SKM-1 (cell line): ENCODE results near the gene SLC66A2.

Source experiments
- DNase-seq: peaks from one replicate; lab custom pipeline; 2025; ENCODE audit not compliant: unreplicated experiment; lab: John Stamatoyannopoulos, UW

SLC66A2 gene

DNA sequence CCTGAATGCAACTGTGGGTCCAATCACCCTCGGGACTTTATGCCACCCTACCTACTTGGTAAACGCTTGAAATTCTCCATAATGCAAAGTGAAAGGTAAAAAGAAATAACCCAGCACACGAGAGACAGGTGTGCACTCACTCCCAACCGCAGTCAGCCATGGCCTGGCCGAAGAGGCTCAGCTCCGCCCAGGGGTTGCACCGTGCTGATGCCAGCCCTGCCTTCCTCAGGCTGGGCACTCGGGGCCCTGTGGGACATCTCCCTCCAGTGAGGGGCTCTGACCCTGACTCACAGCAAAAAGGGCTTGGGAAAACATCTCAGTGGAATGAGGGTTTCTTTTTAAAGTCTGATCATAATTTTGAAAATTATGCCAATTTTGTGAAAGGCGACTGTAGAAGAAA is 13.3 kb downstream of the SLC66A2 start:
- DNase-seq, result no peak

DNA sequence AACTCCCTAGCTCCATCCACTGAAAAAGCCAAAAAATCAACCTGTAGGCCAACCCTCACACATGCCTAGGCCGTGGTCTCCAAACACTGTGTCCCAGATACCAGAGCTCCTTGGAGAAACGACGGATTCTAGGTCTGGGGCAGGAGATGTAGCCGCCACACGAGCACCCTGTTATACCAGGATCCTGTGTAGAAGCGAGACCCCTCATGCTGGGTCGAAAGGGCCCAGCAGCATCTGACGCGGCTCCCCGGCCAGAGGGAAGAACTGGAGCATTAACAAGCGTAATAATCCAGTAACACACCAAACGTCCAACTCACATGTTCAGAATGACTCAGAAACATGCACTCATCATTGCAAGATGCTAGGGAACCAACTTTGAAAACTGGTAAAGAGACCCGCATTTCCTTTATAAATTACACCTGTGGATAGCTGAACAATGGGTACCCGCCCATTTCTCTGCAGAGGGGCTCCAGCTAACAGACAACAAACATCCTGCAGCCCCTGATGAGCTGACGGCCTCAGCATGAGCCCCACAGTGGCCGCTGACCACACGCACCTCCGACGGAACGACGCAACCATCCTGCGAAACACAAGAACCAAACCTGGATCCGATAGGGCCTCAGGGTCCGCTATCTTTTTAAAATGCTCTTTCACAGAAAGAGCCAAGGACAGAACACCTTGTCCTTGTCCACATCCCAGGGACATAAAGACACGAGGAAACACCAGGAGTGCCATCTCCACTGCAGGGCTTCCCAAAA is 14.2 kb downstream of the SLC66A2 start:
- no peak for DNase-seq

DNA sequence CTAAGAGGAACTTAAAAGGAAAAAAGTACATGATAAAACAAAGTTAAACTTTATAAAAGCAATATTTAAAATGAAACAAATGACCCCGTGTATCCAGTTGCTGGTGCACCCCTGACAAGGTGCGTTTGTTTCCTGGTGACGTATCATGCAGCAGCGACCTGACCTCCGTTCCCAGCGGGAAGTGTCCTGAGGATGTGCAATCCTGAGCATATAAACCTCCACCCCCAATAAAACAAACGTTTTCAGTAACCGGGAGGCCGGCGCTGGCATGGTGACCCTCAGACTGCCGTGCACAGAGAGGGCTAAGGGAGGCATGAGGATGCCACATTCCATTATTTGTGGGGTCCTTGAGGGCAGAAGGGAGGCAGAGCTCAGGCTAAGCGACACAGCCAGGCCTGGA is 14.8 kb downstream of the SLC66A2 start:
- DNase-seq, result no peak

DNA sequence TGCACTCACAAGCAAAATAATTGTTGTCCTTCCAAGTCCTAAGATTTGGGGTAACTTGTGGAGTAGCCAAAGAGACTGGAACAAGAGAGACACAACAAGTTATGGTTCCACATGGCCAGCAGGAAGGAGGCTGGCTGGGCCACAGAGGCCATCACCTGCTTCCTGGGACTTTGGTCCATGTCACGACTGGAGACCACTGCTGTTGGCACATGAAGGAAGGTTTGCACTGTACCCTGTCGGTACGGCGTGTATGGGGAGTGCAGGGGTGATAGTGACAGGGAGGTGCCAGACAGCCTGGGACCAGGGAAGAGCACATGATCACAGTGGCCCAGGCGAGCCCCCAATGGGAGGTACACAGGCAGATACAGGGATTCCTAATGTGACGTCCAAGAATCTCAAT is 15.5 kb downstream of the SLC66A2 start:
- no peak for DNase-seq

DNA sequence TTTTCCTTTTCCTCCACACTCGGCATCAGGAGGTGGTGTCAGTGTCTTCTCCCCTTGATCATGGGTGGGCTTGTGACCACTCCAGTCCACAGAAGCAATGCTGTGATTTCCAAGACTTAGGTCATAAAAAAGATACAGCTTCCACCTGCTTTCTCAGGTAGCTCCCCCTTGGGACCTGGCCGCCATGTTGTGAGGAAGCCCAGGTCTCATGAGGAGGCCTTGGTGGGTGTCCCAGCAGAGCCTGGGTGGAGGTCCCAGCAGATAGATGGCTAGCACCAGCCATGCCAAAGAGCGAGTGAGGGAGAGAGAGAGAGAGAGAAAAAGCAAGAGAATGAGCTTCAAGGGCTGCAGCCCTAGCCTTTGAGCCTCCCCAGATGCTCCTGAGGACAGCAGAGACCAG is 16.0 kb downstream of the SLC66A2 start:
- no peak for DNase-seq

DNA sequence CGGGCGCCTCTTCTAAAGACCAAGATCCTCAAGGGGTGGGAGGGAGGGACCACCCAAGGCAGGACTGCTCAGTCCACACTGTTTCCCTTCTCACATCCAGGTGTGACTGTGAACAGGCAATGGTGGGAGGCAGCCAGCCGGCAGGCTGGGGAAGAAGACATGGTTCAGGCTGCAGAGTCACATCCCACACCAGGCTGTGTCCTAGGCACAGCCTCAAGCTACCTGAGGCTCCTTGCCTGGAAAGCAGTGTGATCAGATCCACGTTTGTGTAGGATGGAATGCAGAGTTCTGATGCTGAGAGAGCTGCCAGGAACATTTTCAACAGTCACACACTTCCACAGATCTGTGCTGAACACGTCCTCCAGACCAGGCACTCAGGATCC is 16.4 kb downstream of the SLC66A2 start:
- DNase-seq, result no peak

DNA sequence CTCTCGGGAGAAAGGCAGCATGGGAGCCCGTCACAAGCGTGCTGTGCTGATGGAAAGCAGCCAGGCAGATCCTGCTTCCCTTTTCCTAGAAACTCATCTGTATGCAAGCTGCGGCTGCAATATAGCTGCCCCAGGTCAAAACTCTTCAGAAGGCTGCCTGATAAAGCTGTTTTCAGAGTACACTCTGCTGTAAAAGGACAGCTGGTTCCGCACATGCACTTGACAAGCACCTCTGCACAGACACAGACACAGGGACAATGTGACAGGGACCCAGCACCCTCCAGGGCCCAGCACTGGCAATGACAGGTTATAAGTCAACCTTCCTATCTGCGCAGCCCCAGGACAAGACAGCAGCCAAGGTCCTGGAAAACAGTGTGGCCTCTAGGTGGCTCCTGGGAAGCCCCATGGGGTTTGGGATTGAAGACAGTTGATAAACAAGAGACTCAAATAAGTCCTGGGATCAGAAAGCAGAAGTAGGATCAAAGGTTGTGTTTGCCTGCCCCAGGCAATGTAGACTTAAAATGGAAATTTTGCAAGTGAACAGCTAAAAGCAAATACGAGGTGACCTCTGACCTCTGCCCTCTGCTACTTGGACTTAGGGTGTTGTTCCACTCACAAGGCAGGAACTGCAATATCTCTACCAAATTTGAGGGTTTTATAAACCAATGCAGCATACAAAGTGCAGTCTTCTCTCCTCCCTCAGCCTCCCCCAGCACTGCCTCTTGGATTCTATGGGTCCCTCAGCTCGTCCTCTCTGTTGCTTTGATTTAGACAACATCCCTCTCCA is 16.9 kb downstream of the SLC66A2 start:
- no peak for DNase-seq

DNA sequence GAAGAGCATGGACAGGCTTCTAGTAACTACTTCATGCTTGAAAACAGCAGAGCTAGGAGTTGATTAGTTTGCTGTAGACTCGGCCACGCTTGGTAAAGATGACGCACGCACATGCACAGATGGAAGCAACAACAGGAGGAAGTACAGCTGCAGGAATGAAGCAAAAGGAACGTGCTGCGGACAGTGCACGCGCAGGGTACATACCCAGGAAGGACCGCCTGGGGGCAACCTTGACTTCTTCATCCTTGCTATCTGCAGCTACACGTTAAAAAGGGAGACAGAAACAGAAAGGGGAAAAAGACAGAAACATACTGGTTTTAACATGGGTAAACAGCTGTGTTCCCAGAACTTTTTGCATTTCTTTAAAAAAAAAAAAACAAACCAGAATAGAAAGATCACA is 17.7 kb downstream of the SLC66A2 start:
- no peak for DNase-seq

DNA sequence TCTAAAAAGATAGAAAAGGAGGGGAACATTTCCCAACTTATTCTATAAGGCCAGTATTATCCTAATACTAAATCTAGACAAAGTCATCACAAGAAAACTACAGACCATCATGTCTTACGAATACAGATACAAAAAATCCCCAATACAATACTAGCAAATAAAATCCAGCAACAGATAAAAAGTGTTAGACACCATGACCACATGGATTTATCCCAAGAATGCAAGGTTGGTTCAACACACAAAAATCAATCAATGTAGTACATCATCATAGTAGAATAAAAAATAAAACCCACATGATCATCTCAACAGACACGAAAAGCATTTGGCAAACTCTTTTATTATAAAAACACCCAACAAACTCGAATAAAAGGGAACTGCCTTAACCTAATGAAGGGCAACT is 18.5 kb downstream of the SLC66A2 start:
- DNase-seq, result no peak

DNA sequence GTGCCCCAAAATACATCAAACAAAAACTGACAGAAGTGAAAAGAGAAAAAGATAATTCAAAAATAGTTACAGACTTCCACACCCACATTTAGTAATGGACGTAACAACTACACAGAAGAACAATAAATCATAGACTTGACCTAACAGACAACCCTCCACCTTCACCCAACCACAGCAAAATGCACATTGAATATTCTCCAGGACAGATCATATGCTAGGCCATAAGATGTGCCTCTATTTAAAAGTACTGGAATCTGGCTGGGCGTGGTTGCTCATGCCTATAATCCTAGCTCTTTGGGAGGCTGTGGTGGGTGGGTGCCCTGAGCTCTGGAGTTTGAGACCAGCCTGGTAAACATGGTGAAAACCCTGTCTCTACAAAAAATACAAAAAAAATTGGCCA is 20.0 kb downstream of the SLC66A2 start:
- no peak for DNase-seq

DNA sequence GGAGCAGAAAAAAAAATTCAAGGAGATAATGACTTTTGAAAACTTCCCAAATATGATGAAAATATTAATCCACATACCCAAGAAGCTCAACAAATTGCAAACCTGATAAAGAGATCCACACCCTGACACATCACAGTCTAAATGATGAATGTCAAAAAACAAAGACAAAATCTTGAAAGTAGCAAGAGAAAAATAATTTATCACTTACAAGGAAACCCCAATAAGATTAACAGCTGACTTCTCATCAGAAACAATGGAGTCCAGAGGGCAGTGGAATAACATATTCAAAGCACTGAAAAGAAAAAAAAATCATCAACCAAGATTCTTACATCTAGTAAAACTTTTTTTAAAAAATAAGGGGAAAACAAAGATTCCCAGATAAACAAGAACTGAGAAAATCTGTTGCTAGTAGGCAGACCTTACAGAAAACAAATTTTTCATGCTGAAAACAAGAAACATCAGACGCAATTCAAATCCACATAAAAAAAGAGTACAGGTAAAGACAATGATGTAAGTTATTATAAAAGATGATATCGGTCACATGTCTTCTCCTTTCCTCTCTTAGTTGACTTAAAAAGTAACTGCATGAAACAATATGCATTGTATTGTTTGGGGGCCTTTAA is 21.3 kb downstream of the SLC66A2 start:
- no peak for DNase-seq

DNA sequence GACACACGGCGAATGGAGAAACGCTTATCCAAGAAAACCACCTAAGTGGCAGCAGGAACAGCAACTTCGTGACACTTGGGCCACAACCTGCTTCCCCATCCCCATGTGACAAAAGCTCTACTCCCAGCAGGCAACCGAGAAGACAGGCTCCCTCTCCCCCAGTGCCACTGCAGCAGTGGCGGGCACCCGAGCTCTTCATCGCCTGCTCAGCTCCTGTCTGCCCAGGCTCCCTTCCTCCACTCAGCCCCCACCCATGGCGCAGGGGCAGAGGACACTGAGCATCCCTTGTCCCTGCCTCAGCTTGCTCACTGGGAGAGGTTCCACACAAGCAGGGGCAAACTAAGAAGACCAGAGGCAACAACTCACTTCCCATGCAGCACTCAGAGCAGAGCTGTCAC is 22.9 kb downstream of the SLC66A2 start:
- DNase-seq, result no peak

DNA sequence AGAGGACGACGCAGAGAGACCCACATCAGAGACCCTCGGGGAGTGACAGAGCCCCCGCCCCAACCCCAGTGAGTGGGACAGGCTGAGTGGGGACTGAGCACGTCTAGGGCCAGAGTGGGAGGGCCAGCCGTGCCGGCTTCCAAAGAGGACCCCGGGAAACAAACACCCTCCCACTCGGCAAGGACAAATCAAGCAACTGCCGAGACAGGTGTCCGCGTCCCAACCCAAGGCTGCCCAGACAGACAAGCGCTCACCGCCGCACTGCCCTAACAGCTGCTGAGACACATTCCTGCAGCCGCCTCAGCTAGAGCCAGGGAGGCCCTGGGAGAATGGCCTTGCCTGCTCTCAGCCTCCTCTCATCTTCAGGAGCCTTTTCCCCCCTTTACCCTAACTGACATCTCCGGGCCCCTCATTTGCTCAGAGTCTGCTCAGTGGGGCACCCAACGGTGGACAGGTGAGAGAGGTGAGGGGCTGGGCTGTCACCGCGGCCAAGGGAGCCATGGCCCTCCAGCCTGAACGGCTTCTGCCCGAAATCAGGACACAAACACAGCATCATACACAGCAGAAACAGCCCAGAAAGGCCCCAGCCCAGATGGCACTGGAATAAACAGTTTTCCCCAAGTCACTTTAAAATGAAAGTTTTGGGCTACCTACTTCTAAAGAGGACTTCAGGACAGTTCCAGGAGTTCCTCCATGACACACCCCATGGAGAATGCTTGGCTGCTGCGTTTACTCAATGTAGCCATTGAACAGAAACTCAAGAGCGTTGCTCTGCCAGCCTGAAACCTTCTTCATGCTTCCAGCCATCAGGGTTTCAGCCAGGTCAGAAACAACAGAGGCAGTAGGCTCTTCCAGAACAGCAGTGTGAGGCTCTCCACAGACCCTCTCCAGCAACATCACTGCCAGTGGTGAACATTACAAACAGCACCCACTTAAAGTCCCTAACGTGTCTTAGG is 23.6 kb downstream of the SLC66A2 start:
- no peak for DNase-seq

DNA sequence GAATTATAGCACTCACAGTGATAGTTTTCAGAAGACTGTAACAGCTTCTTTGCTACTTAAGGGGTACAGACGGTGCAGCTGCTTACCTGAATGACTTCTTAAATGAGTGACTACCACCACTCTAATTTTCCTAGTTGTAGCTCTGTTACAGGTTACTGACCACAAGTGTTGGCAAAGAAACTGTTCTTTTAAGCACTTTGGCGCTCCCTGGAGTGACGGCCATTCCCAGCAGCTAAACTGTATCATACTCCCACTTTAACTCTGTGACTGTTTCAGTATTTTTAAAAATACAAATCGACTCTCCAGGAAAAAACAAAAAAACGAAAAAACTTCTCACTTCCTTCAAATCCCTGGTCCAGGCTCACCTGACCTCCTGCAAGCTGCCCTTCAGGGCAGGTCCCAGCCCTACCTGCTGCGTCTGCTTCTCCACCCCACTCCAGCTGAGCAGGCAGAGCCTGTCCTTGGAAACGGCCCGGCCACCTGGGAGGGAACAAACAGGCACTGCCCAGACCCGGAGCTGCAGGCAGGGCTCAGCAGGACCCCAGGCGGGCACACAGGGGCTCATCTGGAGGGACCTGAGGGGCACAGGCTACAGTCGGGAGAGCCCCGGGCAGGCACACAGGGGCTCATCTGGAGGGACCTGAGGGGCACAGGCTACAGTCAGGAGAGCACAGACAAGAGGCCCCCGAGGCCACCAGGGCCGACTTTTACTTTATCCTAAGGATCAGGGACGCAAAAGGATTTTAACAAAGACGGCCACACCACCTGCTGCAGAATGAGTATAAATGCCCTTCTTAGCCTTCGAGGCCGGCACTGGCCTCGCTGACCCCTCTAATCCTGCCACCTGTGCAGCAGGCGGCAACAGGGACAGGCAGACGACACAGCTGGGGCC is 24.5 kb downstream of the SLC66A2 start:
- no peak for DNase-seq

DNA sequence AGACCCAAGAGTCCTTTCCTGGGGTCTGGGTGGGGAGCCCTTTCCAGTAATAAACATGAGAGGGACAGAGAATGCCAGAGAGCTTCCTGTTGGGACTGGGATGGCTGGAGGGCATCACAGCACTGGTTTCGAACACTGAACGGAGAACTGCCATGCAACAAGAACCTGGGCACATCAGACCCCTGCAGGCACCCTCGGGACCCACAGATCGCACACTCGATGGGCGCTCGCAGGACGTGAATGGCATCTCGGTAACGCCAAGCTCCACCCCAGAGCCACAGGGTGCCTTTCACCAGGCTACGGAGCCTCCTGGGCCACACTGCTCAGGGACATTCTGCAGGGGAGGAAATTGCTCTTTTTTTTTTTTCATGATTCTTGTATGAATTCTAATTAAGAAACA is 25.1 kb downstream of the SLC66A2 start:
- no peak for DNase-seq

DNA sequence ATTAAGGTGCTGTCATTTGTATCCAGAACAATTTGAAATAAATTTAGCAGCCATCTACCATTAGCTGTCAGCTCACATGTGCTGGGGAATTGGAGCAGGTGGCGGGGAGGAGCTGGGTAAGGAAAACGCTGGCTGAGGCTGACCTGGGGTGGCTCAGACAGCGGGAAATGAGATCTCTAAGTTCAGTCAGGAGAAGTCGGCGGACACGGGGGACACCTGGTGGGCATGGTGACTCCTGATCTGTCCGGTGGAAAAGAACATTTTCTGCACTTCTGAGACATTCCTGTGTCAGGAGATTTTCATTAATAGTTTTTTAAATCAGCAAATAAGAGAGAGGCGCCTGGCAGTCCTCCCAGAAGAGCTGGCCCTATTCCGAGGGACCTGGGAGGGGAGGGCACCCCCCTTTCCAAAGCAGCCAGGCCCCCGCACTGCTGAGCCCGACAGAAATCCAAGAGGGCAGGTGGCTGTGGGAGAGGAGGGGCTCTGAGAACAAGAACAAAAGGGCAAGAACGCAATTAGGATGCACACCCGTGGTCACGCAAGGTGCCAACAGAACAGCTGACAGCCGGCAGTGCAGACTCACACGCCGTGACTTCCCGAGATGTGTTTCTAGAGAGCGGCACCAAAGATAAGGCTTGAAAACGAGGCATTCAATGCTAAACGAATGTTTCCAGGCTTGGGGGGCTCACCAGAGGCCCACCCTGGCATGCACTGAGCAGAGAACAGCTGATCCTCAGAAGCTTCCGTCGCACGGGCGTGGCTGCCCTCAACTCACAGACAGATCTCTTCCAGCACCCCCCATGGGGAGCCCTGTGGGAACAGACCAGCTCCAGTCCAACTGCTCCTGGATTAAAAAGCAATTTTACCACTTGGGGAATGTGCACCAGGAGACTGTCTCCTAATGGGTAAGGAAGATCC is 26.4 kb downstream of the SLC66A2 start:
- DNase-seq, result no peak

DNA sequence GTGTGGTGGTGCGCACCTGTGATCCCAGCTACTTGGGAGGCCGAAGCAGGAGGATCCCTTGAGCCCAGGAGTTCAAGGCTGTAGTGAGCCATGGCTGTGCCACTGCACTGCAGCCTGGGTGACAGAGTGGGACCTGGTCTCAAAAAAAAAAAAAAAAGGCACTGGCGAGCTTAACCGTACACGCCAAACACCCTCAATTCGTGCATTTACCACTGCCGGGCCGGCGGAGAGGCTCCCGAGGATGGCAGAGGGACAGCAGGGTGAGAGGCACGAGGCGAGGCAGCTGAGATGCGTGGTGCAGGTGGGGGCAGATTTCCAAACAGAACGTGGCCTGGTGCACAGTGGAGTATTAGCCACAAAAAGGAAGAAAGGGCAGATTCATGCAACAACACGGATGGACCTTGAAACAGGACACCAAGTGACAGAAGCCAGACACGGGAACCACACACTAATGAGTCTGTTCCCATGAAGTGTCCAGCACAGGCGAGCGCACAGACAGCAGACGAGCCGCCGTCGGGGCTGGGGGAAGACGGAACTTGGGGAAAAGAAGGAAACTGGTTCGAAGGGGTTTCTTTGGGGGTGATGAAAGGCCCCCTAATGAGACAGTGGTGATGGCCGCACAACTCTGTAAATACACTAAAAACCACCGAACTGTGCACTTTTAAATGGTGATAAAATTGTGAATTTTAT is 27.4 kb downstream of the SLC66A2 start:
- DNase-seq, result no peak

DNA sequence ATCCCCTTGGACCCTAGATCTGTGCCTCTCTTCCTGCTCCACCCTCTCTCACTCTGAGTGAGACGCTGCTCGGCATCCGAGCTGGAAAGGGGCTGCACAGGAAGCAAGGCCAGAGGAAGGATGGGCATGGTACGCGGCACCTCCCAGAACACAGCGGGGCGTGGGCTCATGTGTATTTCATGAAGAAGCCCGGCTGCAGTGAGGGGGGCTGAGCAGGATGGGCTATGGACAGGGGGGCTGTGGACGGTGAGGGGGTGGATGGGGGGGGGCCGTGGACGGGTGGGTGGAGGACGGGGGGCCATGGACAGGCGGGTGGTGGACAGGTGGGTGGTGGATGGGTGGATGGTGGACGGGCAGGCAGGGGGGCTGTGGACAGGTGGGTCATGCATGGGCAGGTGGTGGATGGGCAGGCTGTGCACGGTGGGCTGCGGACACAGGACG is 28.5 kb downstream of the SLC66A2 start:
- DNase-seq, result no peak
